HUDEP-2 (cell line): Measurements from ENCODE around the gene PKP4.
"Not testable (repeated sequence)": the region's sequence is repeated elsewhere in the genome, so short reads cannot be mapped to it uniquely, and the experiment has no call there.

Source experiments
- DNase-seq, 76 experiments: peaks; one replicate each; lab custom pipeline; 2025; ENCODE audit not compliant: unreplicated experiment in 76 of 76; lab: John Stamatoyannopoulos, UW

Gene PKP4

DNA sequence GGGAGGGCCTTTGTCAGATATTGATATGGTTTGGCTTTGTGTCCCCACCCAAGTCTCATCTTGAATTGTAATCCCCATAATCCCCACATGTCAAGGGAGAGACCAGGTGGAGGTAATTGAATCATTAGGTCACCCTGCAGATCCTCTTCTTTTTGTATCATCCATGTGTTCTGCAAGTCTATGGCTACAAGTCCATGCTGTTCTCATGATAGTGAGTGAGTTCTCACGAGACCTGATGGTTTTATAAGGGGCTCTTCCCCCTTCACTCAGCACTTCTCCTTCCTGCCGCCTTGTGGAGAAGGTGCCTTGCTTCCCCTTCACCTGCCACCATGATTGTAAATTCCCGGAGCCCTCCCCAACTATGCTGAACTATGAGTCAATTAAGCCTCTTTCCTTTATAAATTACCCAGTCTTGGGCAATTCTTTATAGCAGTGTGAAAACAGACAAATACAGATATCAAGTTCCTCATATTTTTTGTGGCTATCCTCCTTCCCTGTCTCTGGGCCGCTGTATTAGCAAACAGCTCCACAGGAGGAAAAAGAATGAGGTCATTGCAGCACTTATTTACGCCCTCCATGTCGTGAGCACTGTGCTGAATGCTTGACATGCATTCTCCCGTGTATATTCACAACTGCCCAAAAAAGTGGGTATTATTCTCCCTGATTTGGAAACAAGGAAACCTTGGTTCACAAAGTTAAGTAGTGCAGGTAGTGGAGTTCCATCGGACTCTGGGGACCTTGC is 248.1 kb downstream of the PKP4 start:
- not testable (repeated sequence) for DNase-seq

DNA sequence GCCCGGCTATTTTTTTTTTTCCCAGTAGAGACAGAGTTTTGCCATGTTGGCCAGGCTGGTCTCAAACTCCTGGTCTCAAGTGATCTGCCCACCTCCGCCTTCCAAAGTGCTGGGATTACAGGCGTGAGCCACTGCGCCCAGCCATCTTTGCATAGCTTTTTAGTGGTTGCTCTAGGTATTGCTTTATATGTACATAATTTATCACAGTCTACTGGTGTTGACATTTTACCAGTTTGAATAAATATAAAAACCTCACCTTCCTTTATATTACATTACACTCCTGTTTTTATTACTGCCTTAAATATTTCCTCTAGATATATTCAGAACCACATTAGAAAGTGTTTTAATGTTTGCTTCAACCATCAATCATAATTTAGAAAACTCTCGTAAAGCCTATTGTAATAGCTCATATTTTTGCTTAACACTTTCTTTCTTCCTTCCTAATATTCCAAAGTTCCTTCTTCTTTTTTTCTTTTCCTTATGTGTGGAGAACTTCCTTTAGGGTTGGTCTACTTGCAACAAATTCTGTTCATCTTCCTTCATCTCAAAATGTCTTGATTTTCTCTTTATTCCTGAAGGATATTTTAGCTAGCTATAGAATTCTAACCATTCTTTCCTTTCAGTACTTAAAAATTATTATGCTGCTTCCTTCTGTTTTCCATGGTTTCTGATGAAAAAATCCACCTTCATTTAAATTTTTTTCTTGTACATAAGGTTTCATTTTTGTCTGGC is 256.2 kb downstream of the PKP4 start:
- no peak for DNase-seq

DNA sequence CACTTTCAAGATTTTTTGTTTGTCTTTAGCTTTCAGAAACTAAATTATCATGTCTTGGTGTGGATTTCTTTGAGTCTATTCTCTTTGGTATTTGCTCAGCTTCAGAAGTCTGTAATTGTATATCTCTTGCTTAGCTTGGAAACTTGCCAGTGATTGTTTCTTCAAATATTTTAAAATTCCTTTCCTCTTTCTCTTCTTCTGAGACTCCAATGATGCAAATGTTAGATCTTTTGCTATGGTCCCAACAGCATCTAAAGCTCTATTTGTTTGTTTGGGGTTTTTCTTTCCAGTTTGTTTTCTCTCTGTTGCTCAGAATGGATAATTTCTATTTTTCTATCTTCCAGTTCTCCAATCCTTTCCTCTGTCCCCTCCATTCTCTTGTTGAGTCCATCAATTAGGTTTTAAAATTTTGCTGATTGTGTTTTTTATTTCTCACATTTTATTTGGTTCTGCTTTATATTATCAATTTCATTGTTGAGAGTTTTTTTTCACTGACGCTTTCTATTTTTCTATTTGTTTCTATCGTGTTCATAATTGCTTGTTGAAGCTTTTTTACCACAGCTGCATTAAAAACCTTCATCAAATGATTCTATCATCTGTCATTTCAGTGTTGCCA is 256.9 kb downstream of the PKP4 start:
- no peak for DNase-seq

DNA sequence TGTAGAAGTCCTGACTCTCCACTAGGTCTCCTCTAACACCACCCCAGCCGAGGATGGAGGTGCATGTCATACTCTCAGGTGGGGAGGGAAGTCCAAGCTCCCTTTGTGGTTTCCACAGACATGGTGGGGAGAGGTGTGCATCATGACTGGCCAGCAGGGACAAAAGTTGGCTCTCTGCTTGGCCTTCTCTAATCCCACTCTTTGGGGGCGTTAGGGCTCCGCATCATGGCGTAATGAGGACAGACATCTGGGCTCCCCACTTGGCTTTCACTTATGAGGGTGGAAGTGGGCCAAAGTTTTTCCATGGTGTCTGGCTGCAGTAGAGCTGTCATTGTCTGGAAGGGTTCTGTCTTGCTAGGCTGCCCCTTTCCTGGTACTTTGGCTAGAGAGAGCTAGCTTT is 257.7 kb downstream of the PKP4 start:
- DNase-seq, result no peak

DNA sequence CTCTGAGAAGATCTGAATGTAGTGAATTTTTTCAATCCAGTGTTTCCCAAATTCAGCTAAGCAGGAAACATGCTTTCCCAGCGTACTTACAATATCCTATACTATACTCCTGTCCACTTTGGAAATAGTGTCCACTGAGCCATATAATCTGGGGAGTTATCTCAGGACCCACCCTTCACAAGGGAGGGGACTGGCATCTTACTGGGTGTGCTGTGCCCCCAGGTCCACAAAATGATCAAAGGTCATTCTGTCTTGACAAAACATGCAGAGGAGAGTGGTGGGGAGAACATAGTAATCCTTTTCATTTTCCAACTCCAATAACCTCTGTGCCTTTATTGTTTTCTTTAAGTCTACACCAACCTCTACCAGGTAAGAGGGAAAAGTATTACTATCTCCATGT is 258.6 kb downstream of the PKP4 start:
- DNase-seq, result no peak

DNA sequence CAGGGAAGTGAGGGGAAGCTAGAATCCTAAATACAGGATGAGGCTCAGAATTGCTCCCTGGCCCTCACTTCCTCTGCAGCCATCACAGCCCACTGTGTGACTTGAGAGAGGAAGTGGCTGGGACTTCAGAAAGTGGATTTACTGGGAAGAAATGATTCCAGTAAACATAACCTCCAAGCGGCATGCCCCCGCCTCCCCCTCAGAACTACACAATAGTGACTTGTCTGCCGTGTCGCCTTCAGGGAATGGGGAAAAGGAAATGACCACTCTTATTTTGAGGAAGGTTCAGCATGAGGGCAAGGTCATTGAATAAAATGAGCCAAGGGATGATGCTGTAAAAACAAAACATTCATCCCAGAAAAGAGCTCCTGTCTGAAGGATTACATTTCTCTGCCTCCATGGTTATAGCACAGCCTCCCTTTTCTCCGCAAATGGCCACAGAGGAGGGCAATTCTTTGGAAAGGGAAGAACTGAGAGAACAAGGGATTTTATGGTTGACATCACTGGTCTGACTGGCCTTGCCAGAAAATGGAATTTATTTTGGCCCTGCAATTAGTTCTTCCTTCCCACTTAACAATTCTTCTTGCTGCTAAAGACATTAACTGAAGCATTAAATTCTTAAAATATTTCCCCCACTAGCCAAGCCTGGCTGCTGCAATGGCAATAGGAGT is 259.5 kb downstream of the PKP4 start:
- no peak for DNase-seq

DNA sequence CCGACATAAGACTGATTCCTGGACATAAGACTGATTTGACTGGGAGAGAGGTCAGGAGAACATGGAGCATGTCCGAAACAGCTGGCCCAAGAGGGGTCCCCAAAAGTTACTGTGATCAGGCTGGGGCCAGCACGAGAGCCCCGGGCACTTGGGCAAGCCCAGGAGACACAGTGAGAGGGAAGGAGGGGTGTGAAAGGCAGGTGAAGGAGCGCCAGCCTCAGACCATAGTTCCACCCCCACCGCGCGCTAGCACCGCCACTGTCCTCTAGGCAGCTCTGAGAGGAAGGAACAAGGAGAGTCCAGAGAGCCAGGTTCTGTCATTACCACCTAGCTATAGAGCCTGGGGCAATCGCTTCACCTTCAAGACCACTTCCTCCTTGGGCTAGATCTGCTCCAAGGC is 260.2 kb downstream of the PKP4 start:
- no peak for DNase-seq

DNA sequence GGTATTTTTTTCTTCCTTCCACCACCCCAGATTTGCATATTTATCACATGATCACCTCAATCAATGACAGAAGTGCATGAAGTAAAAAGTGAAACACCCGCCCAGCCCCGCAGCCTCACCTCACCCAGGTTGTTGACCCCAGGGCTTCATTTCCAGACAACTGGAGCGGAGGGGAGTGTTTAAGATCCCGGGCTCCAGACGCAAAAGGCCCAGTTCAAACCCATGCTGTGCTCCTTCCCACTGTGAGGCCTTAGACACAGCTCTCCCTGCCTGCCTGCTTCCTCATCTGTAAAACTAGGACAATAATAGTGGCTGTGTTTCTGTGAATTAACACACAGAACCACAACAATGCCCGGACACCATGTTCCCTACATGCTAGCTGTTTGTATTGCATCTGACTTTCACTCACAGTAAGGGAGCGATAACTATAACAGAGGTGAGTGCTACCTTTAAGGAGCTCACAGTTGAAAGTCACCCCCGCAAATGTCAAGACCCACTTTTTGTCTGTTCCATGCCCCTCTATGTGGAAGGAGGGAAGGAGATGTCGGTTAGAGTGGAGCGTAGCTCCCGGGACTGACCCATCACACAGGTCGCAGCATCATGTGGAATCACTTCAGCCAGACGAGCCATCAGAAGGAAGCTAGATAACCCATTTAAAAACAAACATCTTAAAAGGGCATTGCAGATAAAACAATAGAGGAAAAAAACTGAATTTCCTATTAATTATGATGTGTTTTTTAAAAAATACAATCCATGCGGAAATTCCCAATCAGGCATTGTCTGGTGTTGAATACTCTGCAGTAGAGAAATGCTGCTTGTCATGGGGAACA is 260.8 kb downstream of the PKP4 start:
- DNase-seq, result no peak

DNA sequence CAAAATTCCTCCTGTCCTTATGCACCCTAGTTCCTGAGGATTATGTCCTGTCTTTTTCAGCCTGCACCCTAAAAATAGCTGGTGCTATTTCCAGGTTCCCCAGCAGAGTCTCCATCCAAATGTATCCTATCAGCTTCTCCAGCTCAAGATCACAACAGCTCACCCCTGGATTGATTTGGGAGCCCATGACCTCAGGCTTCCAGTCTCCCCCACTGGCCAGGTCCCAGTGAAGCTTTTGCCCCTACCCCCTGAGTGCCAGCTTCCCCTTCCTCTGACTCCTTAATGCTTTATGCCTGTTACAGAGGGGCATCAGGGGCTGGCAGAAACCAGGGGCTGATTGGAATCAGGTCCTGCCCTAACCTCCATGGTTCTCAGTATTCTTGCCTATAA is 261.4 kb downstream of the PKP4 start:
- DNase-seq, result no peak

DNA sequence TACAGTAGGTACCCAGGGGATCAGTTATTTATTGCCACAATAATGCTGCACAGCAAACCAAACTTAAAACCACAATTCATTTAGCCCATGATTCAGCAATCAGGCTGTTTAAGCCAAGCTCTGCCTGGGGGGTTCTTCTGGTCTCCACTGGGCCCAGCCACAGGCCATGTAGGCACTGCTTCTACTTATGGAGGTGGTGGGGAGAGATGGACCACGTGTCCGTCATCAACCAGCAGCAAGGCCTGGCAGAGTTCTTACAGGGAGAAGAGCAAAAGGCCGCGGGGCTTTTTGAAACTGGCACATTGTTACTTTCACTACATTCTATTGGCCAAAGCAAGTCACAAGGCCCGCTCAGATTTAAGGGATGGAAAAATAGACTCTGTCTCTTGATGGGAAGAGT is 262.1 kb downstream of the PKP4 start:
- no peak for DNase-seq

DNA sequence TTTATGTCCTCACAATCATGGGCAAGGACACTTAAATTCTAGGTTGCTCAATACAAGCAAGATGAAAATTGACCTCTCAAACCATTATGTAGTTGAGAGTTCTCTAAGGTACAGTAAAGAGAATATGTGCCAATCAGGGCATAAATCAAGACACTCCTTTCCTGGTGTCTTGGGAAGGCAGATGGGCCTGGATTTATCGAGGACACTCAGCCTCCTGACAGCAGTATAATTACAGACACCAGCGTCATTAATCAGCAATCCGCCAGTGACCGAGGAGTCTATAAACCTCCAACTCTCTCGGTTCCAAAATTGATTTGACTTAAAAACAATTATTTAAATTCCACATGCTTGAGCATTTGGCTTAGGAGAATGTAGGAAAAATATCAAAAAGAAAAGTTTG is 262.7 kb downstream of the PKP4 start:
- no peak for DNase-seq

DNA sequence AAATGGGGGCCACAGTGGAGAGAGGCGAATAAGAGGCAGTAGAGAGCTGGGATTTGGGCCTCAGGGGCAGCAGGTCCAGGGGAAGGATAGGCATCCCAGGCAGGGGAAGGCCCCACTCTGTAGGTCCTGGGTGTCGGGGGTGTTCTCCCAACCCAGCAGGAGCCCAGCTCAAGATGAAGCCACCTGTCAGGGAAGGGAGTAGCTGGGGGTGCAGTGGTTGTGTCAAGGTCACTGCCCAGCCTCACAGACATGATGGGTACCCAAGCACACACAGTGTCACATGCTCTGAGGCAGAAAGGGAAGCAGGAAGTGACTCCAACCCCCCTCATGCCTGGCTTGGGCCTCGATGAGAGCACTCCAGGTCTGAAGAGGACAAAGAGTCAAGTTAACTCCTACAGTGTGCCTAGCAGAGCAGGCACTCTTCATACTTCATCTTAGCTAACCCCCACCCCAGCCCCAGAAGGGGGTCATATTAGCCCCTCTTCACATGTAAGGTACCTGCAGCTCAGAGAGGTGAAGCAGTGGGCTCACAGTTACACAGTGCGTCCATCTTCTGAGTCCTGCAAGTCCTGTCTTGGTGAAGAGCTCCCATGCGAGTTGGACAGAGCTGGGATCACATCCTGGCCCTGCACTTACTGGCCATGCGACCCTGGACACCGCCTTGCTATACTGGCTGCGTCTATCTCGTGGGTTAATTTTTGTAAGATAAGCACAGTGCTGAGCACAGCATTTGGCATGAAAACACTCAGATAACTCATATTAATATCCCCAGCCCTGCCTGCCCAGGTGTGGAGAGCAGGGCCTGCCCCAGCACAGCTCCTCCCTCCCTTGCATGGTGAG is 265.7 kb downstream of the PKP4 start:
- no peak for DNase-seq

DNA sequence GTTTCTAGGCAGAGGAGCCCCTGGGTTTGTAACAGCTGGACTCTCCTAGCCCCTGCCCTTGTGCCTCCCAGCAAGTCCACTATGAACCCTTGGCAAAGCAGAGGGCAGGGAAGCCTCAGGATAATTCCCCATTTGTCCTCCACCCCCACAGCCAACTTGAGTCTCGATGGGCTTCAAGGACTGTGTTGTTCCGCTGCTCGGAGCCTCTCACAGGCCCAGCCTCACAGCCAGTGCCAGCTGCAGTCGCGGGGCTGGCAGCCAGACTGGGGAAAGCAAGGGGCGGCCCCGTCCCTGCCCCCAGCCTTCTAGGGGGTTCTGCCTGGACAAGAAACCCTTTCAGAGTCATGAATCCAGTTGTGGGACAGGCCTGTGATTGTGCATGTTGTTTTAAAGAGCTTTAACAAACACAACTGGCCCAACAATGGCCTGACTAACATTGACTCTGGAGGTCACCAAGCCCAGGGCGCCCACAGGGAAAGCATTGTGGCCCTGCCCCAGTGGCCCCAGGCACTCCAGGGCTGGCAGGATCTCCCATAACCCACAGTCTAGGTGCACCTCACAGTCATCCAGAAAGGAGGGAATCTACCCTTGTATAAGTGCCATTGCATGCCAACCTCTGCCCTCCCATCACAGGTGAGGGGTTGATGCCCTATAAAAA is 266.6 kb downstream of the PKP4 start:
- DNase-seq, result no peak

DNA sequence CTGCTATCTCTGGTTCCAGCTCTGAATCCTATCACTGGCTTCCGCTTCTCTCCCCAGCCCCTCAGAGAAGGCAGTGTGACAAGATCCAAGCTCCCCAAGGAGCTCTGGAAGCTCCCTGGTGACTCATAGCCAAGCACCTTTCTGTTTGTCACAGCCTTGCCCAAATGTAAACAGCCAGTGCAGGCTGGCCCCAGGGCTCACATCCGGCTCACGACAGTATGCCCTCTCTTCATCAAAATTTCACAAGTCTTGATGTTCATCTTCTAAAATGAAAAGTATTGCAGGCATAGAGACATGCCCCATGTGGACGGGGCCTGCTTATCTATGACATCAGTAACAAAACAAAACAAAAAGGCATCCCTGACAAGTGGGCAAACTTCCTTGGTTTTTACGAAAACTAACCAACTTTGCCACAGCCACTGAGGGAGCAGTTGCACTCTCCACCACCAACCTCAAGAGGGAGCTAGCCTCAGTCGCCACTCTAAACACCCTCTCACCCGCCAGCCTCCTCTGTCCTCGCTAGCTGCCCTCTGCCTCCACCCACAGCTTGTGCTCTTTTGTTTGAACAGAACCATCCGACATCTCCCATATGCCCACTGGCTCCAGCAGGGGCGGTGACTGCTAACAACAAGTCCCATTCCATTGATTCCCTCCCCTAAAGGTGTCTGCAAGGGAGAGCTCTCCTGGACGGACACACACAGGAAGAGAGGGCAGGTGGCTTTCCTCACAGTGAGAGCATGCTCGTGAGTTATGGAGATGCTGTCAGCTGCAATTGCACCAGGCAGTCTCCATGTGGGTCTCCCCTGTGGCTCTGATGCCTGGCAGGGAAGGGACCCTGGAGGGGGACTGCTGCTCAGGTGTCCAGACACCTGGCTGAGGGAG is 267.4 kb downstream of the PKP4 start:
- DNase-seq, result peak in 2 of 76 experiments; percentile 4 to 9

DNA sequence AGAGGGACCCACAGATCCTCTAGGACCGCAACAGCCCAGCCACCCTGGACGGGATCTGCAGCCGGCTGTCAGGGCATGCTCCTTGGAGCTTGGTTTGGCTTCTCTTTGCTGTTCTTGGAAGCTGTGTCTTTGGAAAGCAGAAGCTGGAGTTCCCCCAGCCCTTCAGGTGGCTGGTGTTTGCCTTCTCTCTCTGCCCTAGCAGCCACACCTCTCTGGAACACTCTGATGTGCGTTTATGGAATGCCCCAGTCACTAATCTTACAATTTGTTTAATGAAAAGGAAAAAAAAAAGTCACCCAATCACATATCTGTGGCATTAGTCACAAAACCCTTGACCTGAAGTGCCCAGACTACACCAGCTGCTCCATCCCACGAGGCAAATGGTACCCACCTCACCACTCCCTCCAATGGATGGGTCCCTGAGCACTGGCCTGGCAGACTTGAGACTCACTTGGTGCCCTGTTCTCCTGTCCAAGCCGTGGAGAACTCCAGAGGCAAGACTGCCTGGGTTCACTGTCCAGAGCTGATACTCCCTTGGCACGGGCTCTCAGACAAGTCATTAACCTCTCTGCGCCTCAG is 268.1 kb downstream of the PKP4 start:
- DNase-seq, result no peak

DNA sequence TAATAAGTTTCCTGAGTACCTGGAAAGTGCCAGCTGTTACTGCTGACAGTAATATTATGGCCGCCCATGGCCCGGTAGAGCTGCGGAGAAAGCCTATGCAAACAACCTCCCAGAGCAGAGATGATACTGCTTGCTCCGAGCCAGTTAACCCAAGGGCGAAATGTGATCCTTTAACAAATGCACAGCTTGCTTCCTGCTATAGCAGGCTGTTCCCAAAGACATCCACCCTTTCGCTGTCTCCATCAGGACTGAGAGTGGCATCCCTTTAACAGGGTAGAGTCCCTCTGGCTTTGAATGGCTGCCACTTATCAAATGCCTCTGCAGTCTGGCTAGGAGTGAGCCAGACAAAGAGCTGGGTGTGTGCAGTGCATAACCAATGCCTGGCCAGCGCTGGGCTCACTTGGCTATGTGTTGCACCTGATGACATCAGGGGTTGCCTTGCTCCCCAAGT is 268.7 kb downstream of the PKP4 start:
- DNase-seq, result no peak

DNA sequence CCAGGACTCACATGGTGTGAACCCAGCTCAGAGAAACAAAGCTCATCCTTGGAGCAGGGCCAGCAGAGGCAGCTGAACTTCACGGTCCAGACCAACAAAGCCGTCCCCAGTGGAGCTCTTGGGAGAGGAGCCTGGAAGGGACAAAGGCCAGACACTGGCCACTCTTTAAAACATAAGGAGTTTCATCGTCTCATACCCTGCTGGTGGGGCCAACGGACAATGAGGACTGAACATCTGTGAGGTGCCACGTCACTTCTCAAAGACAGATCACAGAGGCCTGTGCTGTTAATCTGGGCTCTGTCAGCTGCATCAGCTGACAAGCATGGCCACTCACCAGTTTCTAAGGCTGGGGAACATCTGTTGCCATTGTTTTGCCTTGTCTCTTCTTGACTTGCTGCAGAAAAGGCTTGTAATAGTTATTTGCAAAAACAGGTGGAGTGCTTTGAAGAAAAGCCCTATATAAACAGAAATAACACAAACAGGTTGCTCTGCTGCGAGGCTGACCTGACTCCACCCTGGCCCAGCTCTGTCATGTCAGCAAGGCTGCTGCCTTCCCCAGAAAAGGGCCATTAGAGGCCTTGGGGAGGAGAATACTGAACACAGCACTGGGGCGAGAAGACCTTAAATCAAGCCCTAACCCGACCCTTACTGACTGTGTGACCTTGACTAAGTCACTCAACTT is 270.3 kb downstream of the PKP4 start:
- no peak for DNase-seq
